IMR-90 (cell line): ENCODE results near the gene TM4SF4. TPM values are rescaled to one million over a fixed set of nuclear protein-coding genes. Genes with fewer than 3 reads are reported as not detected.

Source experiments
- ATAC-seq: fragments of 200-7000 bp; cut with Tn5 transposase; 2 replicates; pipeline ENCODE4 v1.9.1; 2020; ENCODE audit warnings: low read depth, mild to moderate bottlenecking, moderate library complexity
- BruUV-seq: library from RNA; stranded (reverse); fragments of 400-500 nt; replicated peaks from 2 replicates; lab custom pipeline; 2021; lab: Mats Ljungman, UMichigan
- CTCF ChIA-PET: fragments of 300-600 bp; formaldehyde crosslinking; extraction: SDS; loops from one replicate; lab custom pipeline; 2021; ENCODE audit warnings: antibody characterized with exemption; lab: Yijun Ruan, JAX
- POLR2A ChIA-PET: fragments of 300-600 bp; sonication (Branson Sonifier 250); formaldehyde crosslinking; loops from one replicate; lab custom pipeline; 2022; ENCODE audit warnings: antibody characterized with exemption; ENCODE audit not compliant: unreplicated experiment; lab: Charles Lee
- DNase-seq: peaks from one replicate; pipeline ENCODE4 v3.0.0; 2013
- H2AFZ ChIP-seq: replicated peaks from 2 replicates; pipeline ENCODE3; 2013; ENCODE audit warnings: low read length, mild to moderate bottlenecking; ENCODE audit not compliant: poor library complexity
- H2AK5ac ChIP-seq: 2 replicates; pipeline ENCODE4 v1.6.1; 2013; ENCODE audit warnings: low read depth, low read length, inconsistent platforms
- H2AK9ac ChIP-seq: replicated peaks from 2 replicates; pipeline ENCODE3; 2013; ENCODE audit warnings: mild to moderate bottlenecking, low read depth, low read length, moderate library complexity; ENCODE audit not compliant: poor library complexity
- H2BK120ac ChIP-seq: 2 replicates; pipeline ENCODE4 v1.6.1; 2013; ENCODE audit warnings: low read depth, low read length, inconsistent platforms
- H2BK15ac ChIP-seq: 3 replicates; pipeline ENCODE4 v1.6.1; 2013; ENCODE audit warnings: low read depth, low read length, inconsistent platforms
- H2BK20ac ChIP-seq: 2 replicates; pipeline ENCODE4 v1.6.1; 2013; ENCODE audit warnings: low read depth, mild to moderate bottlenecking, inconsistent platforms, low read length, moderate library complexity
- H2BK5ac ChIP-seq: 2 replicates; pipeline ENCODE4 v1.6.1; 2013; ENCODE audit warnings: mild to moderate bottlenecking, low read depth, low read length, inconsistent platforms; ENCODE audit not compliant: poor library complexity, severe bottlenecking
- H3K14ac ChIP-seq: replicated peaks from 2 replicates; pipeline ENCODE4 v1.6.1; 2013; ENCODE audit warnings: low read depth, low read length, inconsistent platforms
- H3K18ac ChIP-seq: 2 replicates; pipeline ENCODE4 v1.6.1; 2013; ENCODE audit warnings: low read depth, low read length, control low read depth
- H3K23ac ChIP-seq: 2 replicates; pipeline ENCODE4 v1.6.1; 2013; ENCODE audit warnings: low read depth, low read length, inconsistent platforms
- H3K27ac ChIP-seq: 2 replicates; pipeline ENCODE4 v1.5.1; 2013; ENCODE audit warnings: mild to moderate bottlenecking, control low read depth, low read length; ENCODE audit not compliant: insufficient read depth
- H3K27me3 ChIP-seq: 2 replicates; pipeline ENCODE4 v1.6.1; 2013; ENCODE audit warnings: low read length; ENCODE audit not compliant: control insufficient read depth, insufficient read depth
- H3K36me3 ChIP-seq: 2 replicates; pipeline ENCODE4 v1.6.1; 2013; ENCODE audit warnings: low read length, mixed read lengths; ENCODE audit not compliant: control insufficient read depth, insufficient read depth
- H3K4ac ChIP-seq: 2 replicates; pipeline ENCODE4 v1.6.1; 2013; ENCODE audit warnings: low read depth, low read length, inconsistent platforms
- H3K4me1 ChIP-seq: 2 replicates; pipeline ENCODE4 v1.6.1; 2013; ENCODE audit warnings: low read length, mixed read lengths; ENCODE audit not compliant: control insufficient read depth, insufficient read depth
- H3K4me2 ChIP-seq: 2 replicates; pipeline ENCODE4 v1.6.1; 2013; ENCODE audit warnings: low read depth, mild to moderate bottlenecking, control low read depth, low read length, moderate library complexity
- H3K4me3 ChIP-seq: 2 replicates; pipeline ENCODE4 v1.5.1; 2013; ENCODE audit warnings: low read depth, mild to moderate bottlenecking, control low read depth, low read length, moderate library complexity; ENCODE audit not compliant: insufficient read depth
- H3K56ac ChIP-seq: 2 replicates; pipeline ENCODE4 v1.6.1; 2013; ENCODE audit warnings: low read length, inconsistent platforms; ENCODE audit not compliant: insufficient read depth; ENCODE audit errors: extremely low read depth
- H3K79me1 ChIP-seq, 2 experiments: 2 replicates each; pipeline ENCODE4 v1.6.1; 2013; ENCODE audit warnings: low read length in 2 of 2, inconsistent platforms in 1 of 2, low read depth in 1 of 2
- H3K9ac ChIP-seq: 2 replicates; pipeline ENCODE4 v1.6.1; 2013; ENCODE audit warnings: low read depth, low read length, control low read depth
- H3K9me1 ChIP-seq: 2 replicates; pipeline ENCODE4 v1.6.1; 2013; ENCODE audit warnings: low read length, inconsistent platforms; ENCODE audit not compliant: insufficient read depth
- H3K9me3 ChIP-seq: 2 replicates; pipeline ENCODE4 v1.6.1; 2013; ENCODE audit warnings: low read length; ENCODE audit not compliant: control insufficient read depth, insufficient read depth
- H4K20me1 ChIP-seq: 2 replicates; pipeline ENCODE4 v1.6.1; 2013; ENCODE audit warnings: low read length, inconsistent platforms; ENCODE audit not compliant: insufficient read depth
- H4K5ac ChIP-seq: 2 replicates; pipeline ENCODE4 v1.6.1; 2013; ENCODE audit warnings: mild to moderate bottlenecking, low read depth, low read length, control low read depth
- H4K8ac ChIP-seq, 2 experiments: 2 replicates each; pipeline ENCODE4 v1.6.1; 2013; ENCODE audit warnings: low read depth in 2 of 2, low read length in 2 of 2, control low read depth in 1 of 2, inconsistent platforms in 1 of 2
- H4K91ac ChIP-seq: 2 replicates; pipeline ENCODE4 v1.6.1; 2013; ENCODE audit warnings: low read depth, low read length, inconsistent platforms; ENCODE audit not compliant: insufficient read depth
- USF2 ChIP-seq: fragments of 150-350 bp; IDR thresholded peaks from 2 replicates; pipeline ENCODE4 v1.6.1; 2017; ENCODE audit warnings: mild to moderate bottlenecking, antibody characterized with exemption, low read length, low read depth
- WGBS, 2 experiments: methylation state at CpG; one replicate each; pipeline versions ENCODE4 v1.1.5 to v1.1.7; 2013; ENCODE audit warnings: missing lambda C conversion rate in 2 of 2; ENCODE audit not compliant: insufficient read length in 1 of 2; ENCODE audit errors: extremely low coverage in 2 of 2; 5-methylcytosine and 5-hydroxymethylcytosine counted together
- dilution Hi-C: fragments of 300-500 bp; cut with HindIII; formaldehyde crosslinking; loops from one replicate; pipeline ENCODE4 v1.14.3; 2018; ENCODE audit warnings: low sequenced_read_pairs; ENCODE audit not compliant: unreplicated experiment
- in situ Hi-C: fragments of 300-500 bp; cut with MboI; formaldehyde crosslinking; loops from 3 replicates; pipeline ENCODE4 v1.14.3; 2019; ENCODE audit warnings: low sequenced_read_pairs, inconsistent platforms, mixed read lengths
- intact Hi-C: fragments of 100-400 bp; cut with micrococcal nuclease; formaldehyde crosslinking; loops from 2 replicates; pipeline ENCODE4 v1.10.0; 2022
- polyA plus RNA-seq, 3 experiments: library from polyadenylated mRNA; depleted of rRNA; stranded (reverse); fragments of >200 nt; gene quantifications; 2 replicates each; pipeline ENCODE4 v1.2.3, GENCODE V29; 2012; ENCODE audit warnings: low replicate concordance in 1 of 3
- total RNA-seq: library from RNA; depleted of rRNA; stranded (reverse); fragments of >200 nt; gene quantifications from 2 replicates; pipeline ENCODE4 v1.2.3, GENCODE V29; 2012

The TM4SF4 gene
- total and polyA plus RNA-seq, 2 of the 4 experiments (the other 2 are of a cell fraction): 0.60 to 1.6 TPM

- peaks cover 10% of the 10 kb centered on the region; the same call in 1 of the 2 replicates for H3K9me1 ChIP-seq
- no peak overlapping the region for H3K18ac ChIP-seq
- no peak overlapping the region for H4K5ac ChIP-seq
- ChIA-PET POLR2A (no interaction called here), CTCF (no interaction called here)
- no peak overlapping the region for H3K4me3 ChIP-seq
- no peak overlapping the region for H3K4ac ChIP-seq
- intact Hi-C loops: no loop called here
- H3K4me2 ChIP-seq: no peak overlapping the region
- no peak overlapping the region for H2AK5ac ChIP-seq
- peaks cover 12% of the 10 kb centered on the region for H3K4me1 ChIP-seq
- WGBS, 2 experiments: 73% methylated on average over 3 of the region's 3 CpGs; no CpG with 5 or more reads in 1 of the 2 experiments
- no peaks in the 10 kb centered on the region for H4K20me1 ChIP-seq
- H4K91ac ChIP-seq: no peak overlapping the region
- H3K27ac ChIP-seq: no peak overlapping the region
- no peak for DNase-seq
- ATAC-seq: no peak
- H2AFZ ChIP-seq: no peak overlapping the region
- no peak overlapping the region for H4K8ac ChIP-seq
- in situ Hi-C loops: no loop called here
- H2BK15ac ChIP-seq: no peak overlapping the region
- H2BK120ac ChIP-seq: no peak overlapping the region
- no peak overlapping the region for H3K56ac ChIP-seq
- H3K36me3 ChIP-seq: no peaks in the 10 kb centered on the region
- dilution Hi-C loops: no loop called here
- peaks cover 5% of the 10 kb centered on the region; the same call in 1 of the 2 replicates for H3K9me3 ChIP-seq
- no peak overlapping the region for H2AK9ac ChIP-seq
- H2BK5ac ChIP-seq: no peak overlapping the region
- no peak overlapping the region for H3K14ac ChIP-seq
- H3K9ac ChIP-seq: no peak overlapping the region
- no TSS peak for BruUV-seq
- no peaks in the 10 kb centered on the region for H3K79me1 ChIP-seq
- no peak overlapping the region for H2BK20ac ChIP-seq
- TF ChIP-seq USF2: no peak
- no peaks in the 10 kb centered on the region for H3K27me3 ChIP-seq
- no peak overlapping the region for H3K23ac ChIP-seq
These were observed 22.5 kb upstream of the TM4SF4 start for GRCh38 chr3:149452036-149452435.
